OCI-LY7 (cell line): ENCODE data around the gene ATP2A3. TPM values are rescaled to one million over a fixed set of nuclear protein-coding genes. Genes with fewer than 3 reads are reported as not detected.

ENCODE experiments used
- BruUV-seq: library from RNA; stranded (reverse); fragments of 400-500 nt; replicated peaks from 2 replicates; lab custom pipeline; 2021; lab: Mats Ljungman, UMichigan
- CTCF ChIA-PET: fragments of 300-600 bp; sonication (Branson Sonifier 250); formaldehyde crosslinking; loops from one replicate; lab custom pipeline; 2022; ENCODE audit warnings: antibody characterized with exemption; ENCODE audit not compliant: unreplicated experiment; lab: Charles Lee
- POLR2A ChIA-PET: fragments of 300-600 bp; sonication (Branson Sonifier 250); formaldehyde crosslinking; loops from one replicate; lab custom pipeline; 2022; ENCODE audit warnings: antibody characterized with exemption; lab: Charles Lee
- DNase-seq: peaks from one replicate; pipeline ENCODE4 v3.0.0-alpha.2; 2015; ENCODE audit warnings: low spot score
- H2AFZ ChIP-seq: fragments of 200-600 bp; sonication (generic), shearing (Covaris generic); 2 replicates; pipeline ENCODE4 v1.6.1; 2014; ENCODE audit warnings: mild to moderate bottlenecking, antibody characterized with exemption, low read length, moderate library complexity
- H3K27ac ChIP-seq: fragments of 200-600 bp; sonication (generic); 2 replicates; pipeline ENCODE4 v1.5.1; 2014; ENCODE audit warnings: mixed run types, low read depth, mild to moderate bottlenecking, moderate library complexity, low read length, inconsistent platforms; ENCODE audit not compliant: poor library complexity, severe bottlenecking
- H3K36me3 ChIP-seq: fragments of 200-600 bp; sonication (generic); 2 replicates; pipeline ENCODE4 v1.6.1; 2014; ENCODE audit warnings: mild to moderate bottlenecking, antibody characterized with exemption, low read length, moderate library complexity, mixed read lengths; ENCODE audit not compliant: insufficient read depth
- H3K4me1 ChIP-seq: fragments of 200-600 bp; sonication (generic); 2 replicates; pipeline ENCODE4 v1.5.1; 2014; ENCODE audit warnings: mild to moderate bottlenecking, low read length; ENCODE audit not compliant: insufficient read depth, poor library complexity, severe bottlenecking
- H3K4me2 ChIP-seq: fragments of 200-600 bp; sonication (generic); 2 replicates; pipeline ENCODE4 v1.6.1; 2014; ENCODE audit warnings: mild to moderate bottlenecking, low read length
- H3K4me3 ChIP-seq: fragments of 200-600 bp; sonication (generic); 2 replicates; pipeline ENCODE4 v1.5.1; 2014; ENCODE audit warnings: mild to moderate bottlenecking, low read depth, low read length; ENCODE audit not compliant: poor library complexity, severe bottlenecking
- H3K79me2 ChIP-seq: fragments of 200-600 bp; sonication (generic); 2 replicates; pipeline ENCODE4 v1.6.1; 2016; ENCODE audit warnings: low read depth, mild to moderate bottlenecking, low read length, moderate library complexity, mixed read lengths; ENCODE audit not compliant: insufficient read depth
- H3K9me2 ChIP-seq: fragments of 200-600 bp; sonication (generic); 2 replicates; pipeline ENCODE4 v1.6.1; 2016; ENCODE audit warnings: mild to moderate bottlenecking, low read length, mixed read lengths; ENCODE audit not compliant: insufficient read depth
- H3K9me3 ChIP-seq: fragments of 200-600 bp; sonication (generic); 2 replicates; pipeline ENCODE4 v1.6.1; 2014; ENCODE audit warnings: mild to moderate bottlenecking, mixed run types, low read length, mixed read lengths
- H4K20me1 ChIP-seq: fragments of 200-600 bp; sonication (generic); 2 replicates; pipeline ENCODE4 v1.6.1; 2014; ENCODE audit warnings: mild to moderate bottlenecking, antibody characterized with exemption, low read length, moderate library complexity, mixed read lengths; ENCODE audit not compliant: insufficient read depth
- EZH2phosphoT487 ChIP-seq: fragments of 200-600 bp; sonication (generic); IDR thresholded peaks from 2 replicates; pipeline ENCODE4 v1.6.1; 2018; ENCODE audit warnings: low read depth, borderline replicate concordance, mild to moderate bottlenecking, mixed run types, antibody characterized with exemption, low read length, moderate library complexity, mixed read lengths
- intact Hi-C: fragments of 100-400 bp; cut with micrococcal nuclease; formaldehyde crosslinking; loops from one replicate; pipeline ENCODE4 v1.10.0; 2022; ENCODE audit not compliant: unreplicated experiment
- total RNA-seq, 2 experiments: library from RNA; depleted of rRNA in 1 of 2; stranded (reverse); fragments of >200 nt in 1 of 2; shearing (Covaris generic) in 1 of 2; gene quantifications; 2 replicates each; pipeline ENCODE4 v1.2.3, GENCODE V29; 2014 to 2022
- TF ChIP-seq, protein P1 (sequence below): fragments of 200-600 bp; sonication (generic); conservative IDR thresholded peaks from 2 replicates; pipeline ENCODE4 v1.5.1; 2014; ENCODE audit warnings: mild to moderate bottlenecking, antibody characterized with exemption, low read length, moderate library complexity, mixed read lengths

The ATP2A3 gene
- total RNA-seq, 2 experiments from 2014 or later, result 108 to 353 TPM

DNA sequence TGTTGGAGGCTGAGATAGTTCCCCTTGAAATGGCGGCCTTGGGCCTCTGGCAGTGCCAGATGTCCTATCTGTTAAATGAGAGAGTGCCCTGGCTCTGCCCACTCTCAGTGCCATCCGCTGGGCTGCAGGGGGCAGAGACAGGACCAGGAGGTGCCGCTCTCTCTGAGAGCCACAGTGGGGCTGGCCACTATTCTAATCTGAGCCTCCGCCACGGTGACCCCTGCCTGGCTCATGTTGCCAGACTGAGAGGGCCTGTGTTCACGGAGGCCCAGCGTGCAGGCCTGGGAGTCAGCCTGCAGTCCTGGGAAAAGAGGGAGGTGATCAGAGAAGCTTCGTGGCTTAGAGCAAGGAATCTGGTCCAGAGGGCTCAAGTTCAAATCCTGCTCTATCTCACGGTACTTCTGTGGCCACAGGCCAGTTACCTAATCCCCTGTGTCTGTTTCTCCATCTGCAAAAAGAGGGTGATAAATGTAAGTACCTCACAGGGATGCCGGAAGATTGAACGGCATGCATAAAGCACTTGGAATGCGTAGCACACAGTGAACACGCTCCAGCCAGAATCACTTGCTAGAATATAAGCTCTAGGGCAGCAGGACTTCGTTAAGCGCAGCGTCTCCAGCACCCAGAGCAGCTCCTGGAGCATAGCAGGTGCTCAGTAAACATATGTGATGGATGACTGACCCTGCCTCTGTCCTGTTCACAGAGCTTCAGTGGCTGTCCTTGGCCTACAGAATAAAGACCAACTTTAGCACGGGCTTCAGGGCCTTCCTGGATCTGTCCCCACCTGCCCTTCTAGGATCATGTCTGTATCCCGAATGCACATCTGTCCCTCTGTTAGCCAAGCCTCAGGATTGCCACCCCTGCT, 6.3 kb downstream of the ATP2A3 start:
- ChIA-PET CTCF (no interaction called here), POLR2A (no interaction called here)
- Histone ChIP-seq H3K4me3 (no peak overlapping the region), H3K4me1 (peaks cover 57% of the 10 kb centered on the region), H3K79me2 (peaks cover 90% of the 10 kb centered on the region), H3K9me2 (no peaks in the 10 kb centered on the region), H3K9me3 (no peaks in the 10 kb centered on the region), H3K27ac (peak overlapping the region; percentile 4), H3K36me3 (peaks cover 84% of the 10 kb centered on the region), H2AFZ (no peak overlapping the region), H4K20me1 (peaks cover 36% of the 10 kb centered on the region), H3K4me2 (peak overlapping the region; percentile 30; the same call in 1 of the 2 replicates)
- no peak for DNase-seq
- intact Hi-C loops, result no loop called here
- no TSS peak for BruUV-seq
- TF ChIP-seq EZH2phosphoT487, result no peak
- TF ChIP-seq, protein P1, sequence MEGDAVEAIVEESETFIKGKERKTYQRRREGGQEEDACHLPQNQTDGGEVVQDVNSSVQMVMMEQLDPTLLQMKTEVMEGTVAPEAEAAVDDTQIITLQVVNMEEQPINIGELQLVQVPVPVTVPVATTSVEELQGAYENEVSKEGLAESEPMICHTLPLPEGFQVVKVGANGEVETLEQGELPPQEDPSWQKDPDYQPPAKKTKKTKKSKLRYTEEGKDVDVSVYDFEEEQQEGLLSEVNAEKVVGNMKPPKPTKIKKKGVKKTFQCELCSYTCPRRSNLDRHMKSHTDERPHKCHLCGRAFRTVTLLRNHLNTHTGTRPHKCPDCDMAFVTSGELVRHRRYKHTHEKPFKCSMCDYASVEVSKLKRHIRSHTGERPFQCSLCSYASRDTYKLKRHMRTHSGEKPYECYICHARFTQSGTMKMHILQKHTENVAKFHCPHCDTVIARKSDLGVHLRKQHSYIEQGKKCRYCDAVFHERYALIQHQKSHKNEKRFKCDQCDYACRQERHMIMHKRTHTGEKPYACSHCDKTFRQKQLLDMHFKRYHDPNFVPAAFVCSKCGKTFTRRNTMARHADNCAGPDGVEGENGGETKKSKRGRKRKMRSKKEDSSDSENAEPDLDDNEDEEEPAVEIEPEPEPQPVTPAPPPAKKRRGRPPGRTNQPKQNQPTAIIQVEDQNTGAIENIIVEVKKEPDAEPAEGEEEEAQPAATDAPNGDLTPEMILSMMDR, result no peak

DNA sequence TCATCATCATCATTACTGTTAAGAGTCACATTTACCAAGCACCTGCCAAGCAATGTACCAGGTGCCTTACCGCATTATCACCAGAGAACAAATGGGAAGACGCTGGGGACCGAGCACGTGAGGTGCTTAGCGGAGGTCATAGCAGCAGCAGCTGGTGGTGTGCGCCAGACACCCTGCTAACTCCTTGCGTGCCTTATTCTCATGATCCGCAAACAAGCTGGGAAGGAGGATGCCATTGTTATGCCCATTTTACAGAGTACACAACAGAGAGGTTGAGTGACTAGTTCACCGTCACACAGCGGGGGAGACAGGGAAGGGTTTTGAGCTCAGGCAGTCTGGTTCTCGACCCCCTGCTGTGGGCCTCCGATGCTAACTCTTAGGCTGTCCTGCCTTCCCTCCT, 7.3 kb downstream of the ATP2A3 start:
- no peak for DNase-seq
- ChIA-PET POLR2A (no interaction called here), CTCF (interaction anchor here (0.5 to 0.6 kb wide), 3 partner anchors 13 to 203 kb away, joined by 3 to 5 read pairs (median 3); no protein-coding TSS in a partner anchor)
- no peak for TF ChIP-seq EZH2phosphoT487
- peaks cover 36% of the 10 kb centered on the region for H4K20me1 ChIP-seq
- H3K9me2 ChIP-seq, result no peaks in the 10 kb centered on the region
- H2AFZ ChIP-seq, result no peak overlapping the region
- H3K27ac ChIP-seq, result peak overlapping the region; percentile 17
- peaks cover 52% of the 10 kb centered on the region for H3K4me1 ChIP-seq
- peaks cover 85% of the 10 kb centered on the region for H3K36me3 ChIP-seq
- intact Hi-C loops, result no loop called here
- H3K9me3 ChIP-seq, result no peaks in the 10 kb centered on the region
- H3K4me3 ChIP-seq, result no peak overlapping the region
- H3K79me2 ChIP-seq, result peaks cover 80% of the 10 kb centered on the region
- H3K4me2 ChIP-seq, result peak overlapping the region; percentile 30; the same call in 1 of the 2 replicates
- BruUV-seq, result no TSS peak

DNA sequence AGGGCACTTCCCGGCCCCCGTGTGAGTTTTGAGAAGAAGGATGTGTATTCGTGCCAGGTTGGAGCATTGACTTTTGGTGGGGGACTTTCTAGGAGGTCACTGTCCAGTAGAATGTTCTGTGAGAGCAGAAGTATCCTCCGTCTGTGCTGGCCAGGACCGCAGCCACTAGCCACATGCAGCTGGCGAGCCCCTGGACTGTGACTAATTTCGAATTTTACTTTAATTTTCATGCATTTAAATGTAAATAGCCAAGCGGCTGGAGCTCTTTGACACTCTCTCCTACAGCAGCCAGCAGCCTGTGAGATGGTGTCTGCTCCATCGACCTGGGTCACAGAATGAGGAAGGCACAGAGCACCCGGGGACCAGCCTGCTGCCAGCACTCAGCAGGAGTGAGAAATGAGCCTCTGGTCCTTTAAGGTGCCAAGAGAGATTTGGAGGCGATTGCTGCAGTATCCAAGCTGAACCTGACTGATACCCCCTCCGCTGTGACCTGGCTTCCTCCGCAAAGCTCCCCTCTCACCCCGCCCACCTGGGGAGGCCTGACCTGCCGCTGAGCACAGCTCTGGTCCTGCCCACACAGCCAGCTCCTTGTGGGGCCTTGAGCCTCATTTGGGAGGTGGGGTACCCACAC, 7.8 kb downstream of the ATP2A3 start:
- Histone ChIP-seq H3K4me1 (peaks cover 48% of the 10 kb centered on the region), H3K79me2 (peaks cover 78% of the 10 kb centered on the region), H2AFZ (no peak overlapping the region), H4K20me1 (peaks cover 36% of the 10 kb centered on the region), H3K27ac (peak overlapping the region; percentile 17), H3K4me3 (no peak overlapping the region), H3K9me2 (no peaks in the 10 kb centered on the region), H3K36me3 (peaks cover 91% of the 10 kb centered on the region), H3K9me3 (no peaks in the 10 kb centered on the region), H3K4me2 (peak overlapping the region; percentile 30; the same call in 1 of the 2 replicates)
- TF ChIP-seq, protein P1, result no peak
- no peak for TF ChIP-seq EZH2phosphoT487
- DNase-seq, result peak; percentile 27
- no TSS peak for BruUV-seq
- POLR2A ChIA-PET, result no interaction called here
- intact Hi-C loops, result no loop called here
- CTCF ChIA-PET, result interaction anchor here (0.6 kb wide), 2 partner anchors 14 to 203 kb away, joined by 3 to 5 read pairs; no protein-coding TSS in a partner anchor
